ENCODE measurements around the gene EHD2. TPM values are rescaled to one million over a fixed set of nuclear protein-coding genes. Genes with fewer than 3 reads are reported as not detected.

The EHD2 gene
- total and polyA plus RNA-seq, 2 of the 13 experiments (the other 11 are each of a cell fraction or from before 2014, with no cell fraction given) = 0.09 to 0.28 TPM

GRCh38 chr19:47673426-47673825 lies 39.8 kb upstream of the EHD2 start (continued):
- no peak for TF ChIP-seq DZIP1 (CRISPR knock-in tag; IDR thresholded peaks at IDR 0.05)
- no peak for TF ChIP-seq SIX4 (CRISPR knock-in tag; IDR thresholded peaks at IDR 0.05)
- TF ChIP-seq GATA4 (IDR thresholded peaks at IDR 0.05; ENCODE audit: borderline replicate concordance, low read depth) = no peak
- no peak for TF ChIP-seq YY1 (IDR thresholded peaks at IDR 0.05; ENCODE audit: insufficient read depth, insufficient replicate concordance, low read depth, low read length)
- no peak for TF ChIP-seq ZNF235 (CRISPR knock-in tag; IDR thresholded peaks at IDR 0.05; ENCODE audit: borderline replicate concordance)

GRCh38 chr19:47674548-47674947 lies 38.7 kb upstream of the EHD2 start:
- CTCF ChIA-PET (ENCODE audit: low intra/inter-chr PET ratio, low total read pairs) = no interaction called here
- Histone ChIP-seq H3K4me3 (replicated peaks in 1 of 3; ENCODE audit: insufficient read depth in 1 of 3, low read depth in 2 of 3, low read length in 3 of 3) (no peak overlapping the region), H3K27me3 (ENCODE audit: control insufficient read depth in 1 of 2, insufficient read depth in 2 of 2, low read length in 2 of 2) (no peaks in the 10 kb centered on the region), H3K4me2 (ENCODE audit: low read depth, low read length) (no peak overlapping the region), H3K36me3 (replicated peaks in 1 of 2; ENCODE audit: control insufficient read depth in 1 of 2, insufficient read depth in 2 of 2, low read length in 2 of 2) (peaks cover 0 to 22% of the 10 kb centered on the region in 2 experiments; a peak in 3 of 5 replicates), H4K20me1 (ENCODE audit: insufficient read depth, low read length) (0 out of 2 replicates have a peak, but pooled peaks cover 2% of the 10 kb centered on the region), H2AFZ (ENCODE audit: low read length) (no peak overlapping the region), H3K4me1 (ENCODE audit: insufficient read depth, low read length) (no peaks in the 10 kb centered on the region), H3K9ac (ENCODE audit: insufficient read depth, low read depth, low read length) (no peak overlapping the region), H3K9me3 (ENCODE audit: low read length) (no peaks in the 10 kb centered on the region), H3K27ac (ENCODE audit: extremely low read length, insufficient read depth, low read length) (no peak overlapping the region), H3K79me2 (ENCODE audit: insufficient read depth, low read length) (no peaks in the 10 kb centered on the region)
- no TSS peak for BruUV-seq (replicated peaks)
- in situ Hi-C loops (cut with HindIII; ENCODE audit: extremely low pct_ligation_motif_present, low pct_unique_long_range_greater_than_20kb) = no loop called here
- TF ChIP-seq E2F1 (CRISPR knock-in tag; IDR thresholded peaks at IDR 0.05) (no peak), ISX (CRISPR knock-in tag; conservative IDR thresholded peaks at IDR 0.05) (no peak), RXRA (CRISPR knock-in tag; IDR thresholded peaks at IDR 0.05) (no peak), TFAP4 (IDR thresholded peaks at IDR 0.05; ENCODE audit: borderline replicate concordance, low read depth) (no peak), MXD4 (CRISPR knock-in tag; IDR thresholded peaks at IDR 0.05) (no peak), ZNF557 (CRISPR knock-in tag; IDR thresholded peaks at IDR 0.05) (no peak), SMYD3 (CRISPR knock-in tag; IDR thresholded peaks at IDR 0.05) (no peak), ZNF362 (CRISPR knock-in tag; IDR thresholded peaks at IDR 0.05; ENCODE audit: borderline replicate concordance) (no peak)
- DNase-seq (ENCODE audit: low spot score) = no peak
- 90% methylated on average over 3 of the region's 5 CpGs for WGBS (ENCODE audit: low lambda C conversion rate)
- FAIRE-seq = no peak
- intact Hi-C loops (cut with micrococcal nuclease; ENCODE audit: unreplicated experiment) = no loop called here
- no peak for ATAC-seq
- POLR2A ChIA-PET = no interaction called here

Measured in HepG2 (cell line).